NCI-H2029 treated with DMSO at 0.1 percent for 48 hours (cell line): ENCODE measurements around the gene TENM4.

Source experiments
- DNase-seq: peaks from one replicate; lab custom pipeline; 2025; lab: John Stamatoyannopoulos, UW

Gene TENM4

GRCh38 chr11:78972590-78972989 lies 468.2 kb downstream of the TENM4 start:
- no peak for DNase-seq

- no peak for DNase-seq
Measured at GRCh38 chr11:78972177-78972576, 468.7 kb downstream of the TENM4 start.

- DNase-seq = no peak
Measured at GRCh38 chr11:78967811-78968210, 473.0 kb downstream of the TENM4 start.

GRCh38 chr11:78965432-78965831 lies 475.4 kb downstream of the TENM4 start:
- DNase-seq = no peak

GRCh38 chr11:78961937-78962701 lies 478.7 kb downstream of the TENM4 start:
- peak; percentile 12 for DNase-seq

GRCh38 chr11:78961247-78961646 lies 479.6 kb downstream of the TENM4 start:
- peak; percentile 61 for DNase-seq

- DNase-seq = no peak
Measured at GRCh38 chr11:78958444-78958843, 482.4 kb downstream of the TENM4 start.

GRCh38 chr11:78957476-78958245 lies 483.2 kb downstream of the TENM4 start:
- no peak for DNase-seq

GRCh38 chr11:78954696-78955095 lies 486.1 kb downstream of the TENM4 start:
- DNase-seq = no peak

GRCh38 chr11:78954261-78954660 lies 486.6 kb downstream of the TENM4 start:
- no peak for DNase-seq

GRCh38 chr11:78952890-78953289 lies 487.9 kb downstream of the TENM4 start:
- no peak for DNase-seq

GRCh38 chr11:78952175-78952574 lies 488.7 kb downstream of the TENM4 start:
- no peak for DNase-seq

GRCh38 chr11:78949976-78950690 lies 490.7 kb downstream of the TENM4 start:
- no peak for DNase-seq

- no peak for DNase-seq
Measured at GRCh38 chr11:78946945-78947902, 493.6 kb downstream of the TENM4 start.

GRCh38 chr11:78943841-78944240 lies 497.0 kb downstream of the TENM4 start:
- DNase-seq = no peak

GRCh38 chr11:78943154-78943553 lies 497.7 kb downstream of the TENM4 start:
- no peak for DNase-seq

- DNase-seq = no peak
Measured at GRCh38 chr11:78941226-78941851, 499.5 kb downstream of the TENM4 start.

- peak; percentile 92 for DNase-seq
Measured at GRCh38 chr11:78940500-78941225, 500.2 kb downstream of the TENM4 start.

- DNase-seq = no peak
Measured at GRCh38 chr11:78938971-78939370, 501.9 kb downstream of the TENM4 start.

- no peak for DNase-seq
Measured at GRCh38 chr11:78938036-78938435, 502.8 kb downstream of the TENM4 start.
